HL-60 (cell line): ENCODE results near the gene ONECUT2.
"Not testable (repeated sequence)": the region's sequence is repeated elsewhere in the genome, so short reads cannot be mapped to it uniquely, and the experiment has no call there.

ENCODE experiments used
- DNase-seq, 2 experiments: peaks; one replicate each; pipeline ENCODE4 v3.0.0-alpha.2; 2010 to 2020; ENCODE audit warnings: low read depth in 1 of 2, low spot score in 1 of 2
- H3K27ac ChIP-seq: fragments of 250-450 bp; sonication (Bioruptor Pico); replicated peaks from 2 replicates; pipeline ENCODE4 v1.5.1; 2020; ENCODE audit warnings: mild to moderate bottlenecking, moderate library complexity
- H3K27me3 ChIP-seq: fragments of 250-450 bp; sonication (Bioruptor Pico); 2 replicates; pipeline ENCODE4 v1.5.1; 2021; ENCODE audit warnings: mild to moderate bottlenecking, moderate library complexity; ENCODE audit not compliant: insufficient read depth, poor library complexity, severe bottlenecking
- H3K4me3 ChIP-seq: replicated peaks from 2 replicates; pipeline ENCODE4 v1.5.1; 2011; ENCODE audit warnings: mild to moderate bottlenecking, control low read depth, low read length; ENCODE audit not compliant: insufficient read depth
- GABPA ChIP-seq: IDR thresholded peaks from 2 replicates; pipeline ENCODE4 v1.6.1; 2012; ENCODE audit warnings: low read depth
- POLR2AphosphoS5 ChIP-seq: IDR thresholded peaks from 2 replicates; pipeline ENCODE4 v1.6.1; 2012; ENCODE audit warnings: low read depth
- SPI1 ChIP-seq: IDR thresholded peaks from 2 replicates; pipeline ENCODE4 v1.6.1; 2012; ENCODE audit warnings: low read depth, mild to moderate bottlenecking, borderline replicate concordance
- TF ChIP-seq, protein P1 (sequence below): IDR thresholded peaks from one replicate; pipeline ENCODE4 v1.5.1; 2011; ENCODE audit warnings: low read length, control low read depth, inconsistent platforms; ENCODE audit not compliant: insufficient read depth
- TF ChIP-seq, protein P2 (sequence below): IDR thresholded peaks from 2 replicates; pipeline ENCODE4 v1.6.1; 2012; ENCODE audit warnings: low read depth; ENCODE audit not compliant: insufficient replicate concordance

The ONECUT2 gene

GRCh38 chr18:57519668-57520424, 84.7 kb downstream of the ONECUT2 start:
- TF ChIP-seq, protein P1, sequence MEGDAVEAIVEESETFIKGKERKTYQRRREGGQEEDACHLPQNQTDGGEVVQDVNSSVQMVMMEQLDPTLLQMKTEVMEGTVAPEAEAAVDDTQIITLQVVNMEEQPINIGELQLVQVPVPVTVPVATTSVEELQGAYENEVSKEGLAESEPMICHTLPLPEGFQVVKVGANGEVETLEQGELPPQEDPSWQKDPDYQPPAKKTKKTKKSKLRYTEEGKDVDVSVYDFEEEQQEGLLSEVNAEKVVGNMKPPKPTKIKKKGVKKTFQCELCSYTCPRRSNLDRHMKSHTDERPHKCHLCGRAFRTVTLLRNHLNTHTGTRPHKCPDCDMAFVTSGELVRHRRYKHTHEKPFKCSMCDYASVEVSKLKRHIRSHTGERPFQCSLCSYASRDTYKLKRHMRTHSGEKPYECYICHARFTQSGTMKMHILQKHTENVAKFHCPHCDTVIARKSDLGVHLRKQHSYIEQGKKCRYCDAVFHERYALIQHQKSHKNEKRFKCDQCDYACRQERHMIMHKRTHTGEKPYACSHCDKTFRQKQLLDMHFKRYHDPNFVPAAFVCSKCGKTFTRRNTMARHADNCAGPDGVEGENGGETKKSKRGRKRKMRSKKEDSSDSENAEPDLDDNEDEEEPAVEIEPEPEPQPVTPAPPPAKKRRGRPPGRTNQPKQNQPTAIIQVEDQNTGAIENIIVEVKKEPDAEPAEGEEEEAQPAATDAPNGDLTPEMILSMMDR: no peak
- no peak overlapping the region for H3K27ac ChIP-seq
- no peak overlapping the region for H3K4me3 ChIP-seq
- DNase-seq: no peak
- H3K27me3 ChIP-seq: no peaks in the 10 kb centered on the region

- not testable (repeated sequence) for DNase-seq, H3K27me3 ChIP-seq, H3K4me3 ChIP-seq, H3K27ac ChIP-seq
Measured at GRCh38 chr18:57522348-57522747, 87.2 kb downstream of the ONECUT2 start.

DNA sequence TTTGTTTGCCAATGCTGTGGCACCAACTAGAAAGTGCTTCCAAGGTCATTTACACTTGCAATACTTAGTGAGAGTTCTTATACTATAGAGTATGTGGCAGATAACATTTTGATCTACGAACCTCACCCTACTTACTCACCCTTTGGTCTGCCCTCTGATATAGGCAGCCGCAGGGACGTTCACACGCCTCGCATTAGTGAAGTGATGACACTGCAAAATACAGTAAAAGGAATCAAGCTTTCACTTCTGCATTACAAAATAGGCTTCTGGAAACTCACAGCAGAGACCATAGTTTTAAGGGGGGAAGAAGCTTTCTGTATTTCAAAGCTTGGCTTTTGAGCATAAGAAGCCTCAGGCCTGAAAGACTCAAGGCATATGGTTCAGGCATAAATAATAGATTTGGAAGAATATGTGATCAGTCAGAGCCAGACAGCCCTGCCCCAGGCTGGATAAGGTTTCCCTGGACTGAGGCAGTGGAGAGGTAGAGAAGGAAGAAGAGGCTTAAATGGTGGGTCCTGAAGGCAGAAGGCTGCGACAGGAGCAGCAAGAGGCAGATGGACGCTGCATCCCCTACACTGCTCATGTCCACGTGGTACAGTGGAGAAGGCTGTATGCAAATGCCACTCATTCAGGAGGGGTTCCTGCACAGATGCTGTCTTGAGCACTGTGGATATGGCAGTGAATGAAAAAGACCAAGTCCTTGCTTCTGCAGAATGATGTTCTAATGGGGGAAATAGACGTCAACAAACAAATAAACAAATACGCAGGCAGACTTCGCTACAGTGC, 88.2 kb downstream of the ONECUT2 start:
- no peak for TF ChIP-seq GABPA
- TF ChIP-seq SPI1: peak; percentile 49; the same call in 1 of the 2 replicates
- TF ChIP-seq POLR2AphosphoS5: no peak
- TF ChIP-seq, protein P1: no peak

DNA sequence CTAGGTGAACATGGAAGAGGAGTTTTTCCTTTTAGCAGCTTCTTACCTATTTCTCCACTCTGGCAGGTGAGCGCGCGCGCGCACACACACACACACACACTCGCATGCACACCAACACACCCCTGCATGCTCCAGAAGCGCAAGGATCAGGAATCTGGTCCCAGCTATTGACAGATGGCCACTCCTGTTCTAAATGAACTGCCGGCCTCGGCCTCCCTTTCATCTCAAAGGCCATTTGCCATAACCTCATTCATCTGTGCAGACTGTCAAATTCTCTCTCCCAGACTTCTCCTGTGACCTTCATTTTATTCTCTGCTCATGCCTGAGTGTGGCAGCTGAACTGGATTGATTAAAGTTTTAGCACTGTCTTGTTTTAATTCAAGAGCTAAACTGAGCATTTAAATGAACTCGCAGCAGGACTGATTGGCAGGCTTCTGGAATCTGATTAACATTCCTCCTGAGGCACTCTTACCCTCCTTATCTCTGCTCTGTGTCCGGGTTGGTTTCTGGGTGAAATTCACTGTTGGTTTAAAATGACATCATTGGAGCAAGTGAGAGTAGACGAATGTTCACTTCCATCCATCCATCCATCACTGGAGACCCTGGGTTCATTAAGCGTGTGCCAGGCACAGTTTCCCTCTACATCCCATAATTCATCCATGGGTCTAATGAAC, 92.5 kb downstream of the ONECUT2 start:
- TF ChIP-seq, protein P1: no peak
- TF ChIP-seq SPI1 (no peak), POLR2AphosphoS5 (no peak), GABPA (no peak)
- TF ChIP-seq, protein P2, sequence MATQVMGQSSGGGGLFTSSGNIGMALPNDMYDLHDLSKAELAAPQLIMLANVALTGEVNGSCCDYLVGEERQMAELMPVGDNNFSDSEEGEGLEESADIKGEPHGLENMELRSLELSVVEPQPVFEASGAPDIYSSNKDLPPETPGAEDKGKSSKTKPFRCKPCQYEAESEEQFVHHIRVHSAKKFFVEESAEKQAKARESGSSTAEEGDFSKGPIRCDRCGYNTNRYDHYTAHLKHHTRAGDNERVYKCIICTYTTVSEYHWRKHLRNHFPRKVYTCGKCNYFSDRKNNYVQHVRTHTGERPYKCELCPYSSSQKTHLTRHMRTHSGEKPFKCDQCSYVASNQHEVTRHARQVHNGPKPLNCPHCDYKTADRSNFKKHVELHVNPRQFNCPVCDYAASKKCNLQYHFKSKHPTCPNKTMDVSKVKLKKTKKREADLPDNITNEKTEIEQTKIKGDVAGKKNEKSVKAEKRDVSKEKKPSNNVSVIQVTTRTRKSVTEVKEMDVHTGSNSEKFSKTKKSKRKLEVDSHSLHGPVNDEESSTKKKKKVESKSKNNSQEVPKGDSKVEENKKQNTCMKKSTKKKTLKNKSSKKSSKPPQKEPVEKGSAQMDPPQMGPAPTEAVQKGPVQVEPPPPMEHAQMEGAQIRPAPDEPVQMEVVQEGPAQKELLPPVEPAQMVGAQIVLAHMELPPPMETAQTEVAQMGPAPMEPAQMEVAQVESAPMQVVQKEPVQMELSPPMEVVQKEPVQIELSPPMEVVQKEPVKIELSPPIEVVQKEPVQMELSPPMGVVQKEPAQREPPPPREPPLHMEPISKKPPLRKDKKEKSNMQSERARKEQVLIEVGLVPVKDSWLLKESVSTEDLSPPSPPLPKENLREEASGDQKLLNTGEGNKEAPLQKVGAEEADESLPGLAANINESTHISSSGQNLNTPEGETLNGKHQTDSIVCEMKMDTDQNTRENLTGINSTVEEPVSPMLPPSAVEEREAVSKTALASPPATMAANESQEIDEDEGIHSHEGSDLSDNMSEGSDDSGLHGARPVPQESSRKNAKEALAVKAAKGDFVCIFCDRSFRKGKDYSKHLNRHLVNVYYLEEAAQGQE: no peak
- no peak overlapping the region for H3K27ac ChIP-seq
- H3K27me3 ChIP-seq: no peaks in the 10 kb centered on the region
- H3K4me3 ChIP-seq: no peak overlapping the region
- DNase-seq: no peak

More for the DNA sequence above, 88.2 kb downstream of the ONECUT2 start:
- no peak overlapping the region for H3K27ac ChIP-seq
- peak; percentile 31 to 37 for DNase-seq
- H3K27me3 ChIP-seq: no peaks in the 10 kb centered on the region
- no peak overlapping the region for H3K4me3 ChIP-seq

DNA sequence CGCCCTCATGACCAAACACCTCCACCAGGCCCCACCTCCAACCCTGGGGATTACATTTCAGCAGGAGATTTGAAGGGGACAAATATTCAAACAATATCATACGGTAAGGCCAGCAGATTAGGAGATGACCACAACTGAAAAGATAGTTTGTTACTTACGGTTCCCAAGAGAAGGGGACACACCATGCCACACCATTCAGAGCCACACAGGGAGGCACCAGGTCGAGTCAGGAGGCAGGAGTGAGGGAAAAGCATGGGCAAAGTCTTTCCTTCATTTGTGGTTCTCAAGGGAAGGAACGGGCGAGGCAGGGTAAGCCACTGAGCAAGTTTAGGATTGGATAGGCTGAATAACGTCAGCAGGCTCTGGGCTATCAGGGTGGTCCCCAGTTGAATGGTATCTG, 94.0 kb downstream of the ONECUT2 start:
- Histone ChIP-seq H3K27ac (no peak overlapping the region), H3K4me3 (no peak overlapping the region), H3K27me3 (no peaks in the 10 kb centered on the region)
- no peak for DNase-seq
- TF ChIP-seq, protein P2: no peak
- TF ChIP-seq, protein P1: no peak
- no peak for TF ChIP-seq GABPA
